ENCODE results near the gene TLL1.

DNA sequence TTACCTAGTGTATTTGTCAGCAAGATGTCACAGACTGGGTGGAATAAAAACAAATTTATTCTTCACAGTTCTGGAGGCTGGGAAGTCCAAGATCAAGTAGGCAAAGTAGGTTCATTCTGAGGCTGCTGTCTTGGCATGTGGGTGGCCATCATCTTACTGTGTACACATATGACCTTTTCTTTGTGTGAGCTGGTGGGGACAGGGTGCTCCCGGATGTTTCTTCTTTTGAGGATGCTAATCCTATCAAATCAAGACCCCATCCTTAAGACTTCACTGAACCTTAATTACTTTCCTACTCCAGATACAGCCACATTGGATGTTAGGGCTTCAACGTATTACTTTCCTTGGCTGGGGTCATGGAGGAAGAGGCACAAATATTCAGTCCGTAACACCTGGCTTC, 74.0 kb downstream of the TLL1 start:
- TF ChIP-seq, protein P1, sequence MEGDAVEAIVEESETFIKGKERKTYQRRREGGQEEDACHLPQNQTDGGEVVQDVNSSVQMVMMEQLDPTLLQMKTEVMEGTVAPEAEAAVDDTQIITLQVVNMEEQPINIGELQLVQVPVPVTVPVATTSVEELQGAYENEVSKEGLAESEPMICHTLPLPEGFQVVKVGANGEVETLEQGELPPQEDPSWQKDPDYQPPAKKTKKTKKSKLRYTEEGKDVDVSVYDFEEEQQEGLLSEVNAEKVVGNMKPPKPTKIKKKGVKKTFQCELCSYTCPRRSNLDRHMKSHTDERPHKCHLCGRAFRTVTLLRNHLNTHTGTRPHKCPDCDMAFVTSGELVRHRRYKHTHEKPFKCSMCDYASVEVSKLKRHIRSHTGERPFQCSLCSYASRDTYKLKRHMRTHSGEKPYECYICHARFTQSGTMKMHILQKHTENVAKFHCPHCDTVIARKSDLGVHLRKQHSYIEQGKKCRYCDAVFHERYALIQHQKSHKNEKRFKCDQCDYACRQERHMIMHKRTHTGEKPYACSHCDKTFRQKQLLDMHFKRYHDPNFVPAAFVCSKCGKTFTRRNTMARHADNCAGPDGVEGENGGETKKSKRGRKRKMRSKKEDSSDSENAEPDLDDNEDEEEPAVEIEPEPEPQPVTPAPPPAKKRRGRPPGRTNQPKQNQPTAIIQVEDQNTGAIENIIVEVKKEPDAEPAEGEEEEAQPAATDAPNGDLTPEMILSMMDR (IDR thresholded peaks at IDR 0.05): no peak
- TF ChIP-seq EP300 (IDR thresholded peaks at IDR 0.05): no peak
- TF ChIP-seq POLR2A (IDR thresholded peaks at IDR 0.05): no peak
